ENCODE measurements around the gene SLC10A4. TPM values are rescaled to one million over a fixed set of nuclear protein-coding genes. Genes with fewer than 3 reads are reported as not detected.
"Not testable (repeated sequence)": the region's sequence is repeated elsewhere in the genome, so short reads cannot be mapped to it uniquely, and the experiment has no call there.

Gene SLC10A4
- polyA plus RNA-seq (ENCODE audit: insufficient read length in 4 of 4), result under 1 TPM; 0.13 to 0.30 (median 0.21) TPM

- no peak for DNase-seq (ENCODE audit: low read depth in 4 of 4, low spot score in 2 of 4)
Measured at GRCh38 chr4:48483006-48483776, at the start of gene SLC10A4. SLC10A4 (plus strand) TSS chr4:48483343; CDS start chr4:48483562, 219 bp downstream.

GRCh38 chr4:48436318-48436717 lies 46.8 kb upstream of the SLC10A4 start:
- no peak for DNase-seq (ENCODE audit: low read depth in 4 of 4, low spot score in 2 of 4)

DNA sequence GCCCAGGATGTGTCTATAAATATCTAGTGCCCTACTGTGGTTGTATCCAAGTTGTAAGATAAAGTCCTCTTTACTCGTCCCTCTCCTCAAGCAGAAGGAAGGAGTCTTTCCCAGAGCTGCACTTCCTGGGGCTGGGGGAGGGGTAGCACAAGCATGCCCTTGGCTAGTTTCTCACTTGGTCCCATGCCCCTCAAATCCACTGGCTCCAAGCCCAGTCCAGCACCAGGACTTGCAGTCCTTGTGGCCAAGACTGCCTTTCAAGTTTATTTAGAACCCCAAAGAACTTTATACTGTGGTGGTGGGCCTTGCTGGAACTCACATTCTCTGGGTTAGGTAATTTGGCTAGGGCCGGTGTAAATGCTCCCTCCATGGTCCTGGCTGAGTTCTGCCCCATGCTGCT lies 43.2 kb upstream of the SLC10A4 start:
- DNase-seq (ENCODE audit: low read depth in 4 of 4, low spot score in 2 of 4), result no peak

GRCh38 chr4:48440914-48441313 lies 42.2 kb upstream of the SLC10A4 start:
- DNase-seq (ENCODE audit: low read depth in 4 of 4, low spot score in 2 of 4), result not testable (repeated sequence)

DNA sequence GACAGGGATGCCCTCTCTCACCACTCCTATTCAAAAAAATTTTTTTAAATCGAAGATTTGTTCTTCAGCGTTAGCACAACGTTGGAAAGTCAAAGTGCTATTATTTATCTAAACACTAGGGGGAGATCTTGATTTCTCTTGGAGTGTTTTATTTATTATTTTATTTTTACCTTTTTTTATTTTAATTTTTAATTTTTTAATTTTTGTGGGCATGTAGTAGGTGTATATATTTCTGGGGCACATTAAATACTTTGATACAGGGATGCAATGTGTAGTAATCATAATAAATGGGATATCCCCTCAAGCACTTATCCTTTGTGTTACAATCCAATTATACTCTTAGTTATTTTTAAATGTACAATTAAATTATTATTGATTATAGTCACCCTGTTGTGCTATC lies 37.4 kb upstream of the SLC10A4 start:
- DNase-seq (ENCODE audit: low read depth in 4 of 4, low spot score in 2 of 4), result no peak

- no peak for DNase-seq (ENCODE audit: low read depth in 4 of 4, low spot score in 2 of 4)
Measured at GRCh38 chr4:48446642-48447041, 36.5 kb upstream of the SLC10A4 start.

- no peak for DNase-seq (ENCODE audit: low read depth in 4 of 4, low spot score in 2 of 4)
Measured at GRCh38 chr4:48449151-48449550, 34.0 kb upstream of the SLC10A4 start.

DNA sequence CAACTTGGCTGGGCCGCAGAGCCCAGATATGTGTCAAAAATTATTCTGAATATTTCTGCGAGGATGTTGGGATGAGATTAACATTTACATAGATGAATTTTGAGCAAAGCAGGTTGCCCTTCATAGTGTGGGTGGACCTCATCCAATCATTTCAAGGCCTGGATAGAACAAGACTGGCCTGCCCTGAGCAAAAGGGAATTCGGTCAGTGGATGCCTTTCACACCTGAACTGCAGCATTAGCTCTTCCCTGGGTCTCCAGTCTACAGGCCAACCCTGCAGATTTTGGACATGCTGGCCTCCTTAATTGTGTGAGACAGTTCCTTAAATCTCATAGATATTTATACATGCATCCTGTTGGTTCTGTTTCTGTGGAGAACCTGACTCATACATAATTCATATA lies 32.4 kb upstream of the SLC10A4 start:
- no peak for DNase-seq (ENCODE audit: low read depth in 4 of 4, low spot score in 2 of 4)

DNA sequence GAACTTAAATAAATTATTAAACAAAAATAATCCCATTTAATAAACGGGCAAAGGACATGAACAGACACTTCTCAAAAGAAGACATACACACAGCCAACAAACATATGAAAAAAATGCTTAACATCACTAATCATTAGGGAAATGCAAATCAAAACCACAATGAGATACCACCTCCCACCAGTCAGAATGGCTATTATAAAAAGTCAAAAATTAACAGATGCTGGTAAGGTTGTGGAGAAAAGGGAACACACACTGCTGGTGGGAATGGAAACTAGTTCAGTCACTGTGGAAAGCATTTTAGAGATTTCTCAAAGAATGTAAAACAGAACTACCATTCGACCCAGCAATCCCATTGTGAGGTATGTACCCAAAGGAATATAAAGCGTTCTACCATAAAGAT lies 31.5 kb upstream of the SLC10A4 start:
- not testable (repeated sequence) for DNase-seq (ENCODE audit: low read depth in 4 of 4, low spot score in 2 of 4)

- DNase-seq (ENCODE audit: low read depth in 4 of 4, low spot score in 2 of 4), result no peak
Measured at GRCh38 chr4:48454591-48454990, 28.6 kb upstream of the SLC10A4 start.

GRCh38 chr4:48461000-48461399 lies 22.1 kb upstream of the SLC10A4 start:
- no peak for DNase-seq (ENCODE audit: low read depth in 4 of 4, low spot score in 2 of 4)

- no peak for DNase-seq (ENCODE audit: low read depth in 4 of 4, low spot score in 2 of 4)
Measured at GRCh38 chr4:48462363-48462762, 20.8 kb upstream of the SLC10A4 start.

- DNase-seq (ENCODE audit: low read depth in 4 of 4, low spot score in 2 of 4), result no peak
Measured at GRCh38 chr4:48467442-48467841, 15.7 kb upstream of the SLC10A4 start.

- DNase-seq (ENCODE audit: low read depth in 4 of 4, low spot score in 2 of 4), result no peak
Measured at GRCh38 chr4:48467891-48468290, 15.3 kb upstream of the SLC10A4 start.

DNA sequence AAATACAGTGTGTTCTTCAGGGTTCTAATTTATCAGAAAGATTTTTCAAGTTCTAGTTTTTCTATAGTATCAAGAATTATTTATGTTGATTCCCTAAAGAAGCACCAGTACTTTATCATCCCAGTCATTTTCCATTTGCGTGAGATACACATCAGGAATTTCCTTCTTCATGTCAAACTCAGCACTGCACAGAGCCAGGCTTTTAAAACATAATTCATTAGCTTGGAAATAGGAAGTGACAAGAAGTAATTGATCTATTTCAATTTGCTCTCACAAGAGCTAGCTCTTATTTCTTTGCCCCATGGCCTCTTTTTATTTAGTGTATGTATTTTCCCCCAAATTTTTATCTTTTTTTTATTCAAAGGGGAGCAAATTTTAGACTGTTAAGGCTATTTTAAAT lies 13.0 kb upstream of the SLC10A4 start:
- DNase-seq (ENCODE audit: low read depth in 4 of 4, low spot score in 2 of 4), result no peak

- DNase-seq (ENCODE audit: low read depth in 4 of 4, low spot score in 2 of 4), result no peak
Measured at GRCh38 chr4:48470570-48470969, 12.6 kb upstream of the SLC10A4 start.

DNA sequence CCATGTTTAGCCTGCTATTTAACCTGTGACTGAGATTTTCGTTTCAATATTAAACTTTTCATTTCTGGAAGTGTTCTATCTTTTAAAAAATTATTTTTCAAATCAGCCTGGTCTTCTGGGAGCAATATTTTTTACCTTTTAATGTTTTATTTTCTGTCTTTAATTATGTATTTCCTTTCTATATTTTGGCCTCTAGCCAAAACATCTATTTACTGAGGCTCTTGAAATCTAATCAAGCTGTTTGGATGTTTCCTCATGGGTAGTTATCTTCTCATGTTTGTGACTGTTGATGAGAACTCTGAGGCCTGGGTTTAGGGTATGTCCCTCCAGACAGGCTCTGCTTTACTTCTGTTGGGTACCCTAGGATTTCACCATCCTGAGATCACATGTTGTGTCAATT lies 10.3 kb upstream of the SLC10A4 start:
- DNase-seq (ENCODE audit: low read depth in 4 of 4, low spot score in 2 of 4), result no peak

GRCh38 chr4:48475770-48476169 lies 7.4 kb upstream of the SLC10A4 start:
- DNase-seq (ENCODE audit: low read depth in 4 of 4, low spot score in 2 of 4), result no peak

DNA sequence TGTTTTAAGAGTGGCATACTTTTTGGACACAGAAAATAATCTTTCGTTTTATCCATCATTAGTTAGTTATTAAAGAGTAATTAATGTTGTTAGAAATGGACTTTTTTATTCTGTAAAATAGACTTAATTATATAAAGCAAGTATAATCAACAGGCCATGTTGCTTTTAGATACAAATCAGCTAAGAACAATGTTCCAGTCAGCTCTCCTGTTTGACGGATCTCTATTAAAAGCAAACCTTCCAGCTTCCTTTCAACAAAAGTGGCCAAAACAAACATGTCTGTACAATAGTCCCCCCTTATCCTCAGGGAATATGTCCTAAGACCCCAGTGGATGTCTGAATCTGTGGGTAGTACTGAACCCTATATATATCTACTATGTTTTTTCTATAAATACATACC lies 4.9 kb upstream of the SLC10A4 start:
- DNase-seq (ENCODE audit: low read depth in 4 of 4, low spot score in 2 of 4), result no peak

- DNase-seq (ENCODE audit: low read depth in 4 of 4, low spot score in 2 of 4), result no peak
Measured at GRCh38 chr4:48481581-48481980, 1.6 kb upstream of the SLC10A4 start.

DNA sequence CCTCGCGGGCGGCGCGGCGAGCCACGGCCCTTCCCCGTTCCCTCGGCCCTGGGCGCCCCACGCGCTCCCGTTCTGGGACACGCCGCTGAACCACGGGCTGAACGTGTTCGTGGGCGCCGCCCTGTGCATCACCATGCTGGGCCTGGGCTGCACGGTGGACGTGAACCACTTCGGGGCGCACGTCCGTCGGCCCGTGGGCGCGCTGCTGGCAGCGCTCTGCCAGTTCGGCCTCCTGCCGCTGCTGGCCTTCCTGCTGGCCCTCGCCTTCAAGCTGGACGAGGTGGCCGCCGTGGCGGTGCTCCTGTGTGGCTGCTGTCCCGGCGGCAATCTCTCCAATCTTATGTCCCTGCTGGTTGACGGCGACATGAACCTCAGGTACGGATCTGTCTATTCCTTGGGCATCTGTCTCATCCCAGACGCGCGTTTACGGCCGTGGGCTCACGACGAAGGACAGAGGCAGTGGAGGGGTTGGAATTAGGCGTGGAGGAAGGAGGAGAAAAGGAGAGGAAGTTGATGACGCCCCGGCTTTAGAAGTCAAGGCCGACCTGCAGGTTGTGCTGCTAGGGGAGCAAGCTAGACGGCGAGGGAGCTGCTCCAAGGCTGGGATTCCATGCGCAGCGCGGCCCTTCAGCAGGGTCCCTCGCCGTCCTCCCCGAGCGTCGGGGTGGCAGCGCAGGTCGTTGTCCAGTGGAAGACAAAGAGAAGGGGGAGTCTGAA lies 792 bp downstream of the SLC10A4 start:
- no peak for DNase-seq (ENCODE audit: low read depth in 4 of 4, low spot score in 2 of 4)

Data from left renal cortex interstitium (tissue), 4 donors.